ENCODE data around the gene ATP6V0B.
A peak's percentile ranks its signal among the peaks of the same experiment; 100 is the strongest.

The ATP6V0B gene

DNA sequence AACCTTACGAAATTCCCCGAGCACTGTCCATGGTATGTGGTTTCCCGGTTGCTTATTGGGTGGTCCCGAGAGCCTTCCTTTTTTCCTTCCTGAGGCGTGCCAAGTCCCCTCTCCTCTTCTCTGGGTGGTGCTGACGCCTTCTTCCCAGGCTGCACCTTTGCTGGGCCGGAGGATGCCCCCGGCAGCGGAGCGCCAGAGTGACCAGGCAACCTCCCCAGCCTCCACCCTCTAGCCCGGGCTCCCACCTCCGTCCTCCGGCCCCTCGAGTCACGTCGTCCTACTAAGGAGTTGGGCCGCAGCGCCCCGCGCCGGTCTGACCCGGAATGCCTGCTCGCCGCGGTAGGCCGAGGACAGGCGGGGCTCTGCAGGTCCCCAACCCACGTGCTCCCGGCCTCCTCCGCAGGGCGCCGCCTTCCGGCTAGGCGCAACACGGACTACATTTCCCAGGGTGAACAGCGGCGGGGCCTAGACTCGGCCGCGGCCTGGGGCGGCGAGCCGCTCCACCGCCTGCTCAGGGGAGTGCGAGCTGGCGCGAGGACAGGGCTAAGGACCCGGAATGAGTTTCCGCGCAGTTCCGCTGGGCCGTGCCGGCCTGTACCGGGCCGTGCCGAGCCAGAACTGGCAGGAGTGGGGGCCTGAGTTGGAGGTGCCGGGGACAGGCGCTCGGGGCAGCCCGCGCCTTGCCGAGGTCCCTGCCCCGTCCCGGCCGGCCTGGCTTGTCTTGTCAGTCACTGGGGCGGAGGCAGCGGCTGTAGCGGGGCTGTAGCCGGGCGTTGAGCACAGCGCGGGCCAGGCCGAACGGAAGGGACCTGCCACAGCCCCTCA is 28.3 kb upstream of the ATP6V0B start, which contains the start of gene IPO13:
IPO13 (plus strand) TSS at position 715 of the 825 bp plus-strand sequence. CDS start 651 bp downstream, outside the sequence.
- peak; percentile 89 for DNase-seq

DNA sequence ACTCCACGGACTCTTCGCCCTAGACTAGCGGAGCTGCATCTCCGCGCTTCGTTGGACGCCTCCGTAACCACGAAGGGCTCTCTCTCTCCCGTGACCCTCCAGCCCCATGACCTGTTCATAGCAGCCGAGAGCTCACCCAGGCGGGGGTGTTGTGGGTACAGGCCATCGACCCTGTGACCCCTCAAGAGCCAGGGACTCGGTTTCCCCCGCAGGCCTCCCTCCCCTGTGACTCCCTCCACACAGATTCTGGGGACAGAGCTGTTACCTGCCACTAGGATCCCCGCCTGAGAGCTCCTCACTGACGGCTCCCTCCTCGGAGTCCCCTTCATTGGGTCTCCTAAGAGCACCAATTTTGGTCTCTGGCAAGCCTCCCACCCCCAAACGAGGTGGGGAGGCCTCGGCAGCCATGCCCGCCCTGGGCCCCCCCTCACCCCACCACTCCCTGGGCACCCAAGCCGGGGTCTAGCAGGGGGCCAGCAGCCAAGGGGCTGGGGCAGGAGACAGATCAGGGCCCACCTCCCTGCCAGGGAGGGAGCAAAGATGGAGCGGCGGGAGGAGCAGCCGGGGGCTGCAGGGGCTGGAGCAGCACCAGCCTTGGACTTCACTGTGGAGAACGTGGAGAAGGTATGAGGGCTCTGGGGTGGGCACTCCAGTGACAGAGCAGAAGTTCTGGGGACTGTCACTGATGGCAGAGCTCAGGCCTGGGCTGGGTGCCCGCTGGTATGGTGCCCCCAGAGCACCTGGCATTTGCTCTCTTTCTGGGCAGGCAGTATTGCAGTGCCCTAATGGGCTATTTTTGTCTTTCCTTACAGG is 27.5 kb upstream of the ATP6V0B start:
- DNase-seq = no peak

DNA sequence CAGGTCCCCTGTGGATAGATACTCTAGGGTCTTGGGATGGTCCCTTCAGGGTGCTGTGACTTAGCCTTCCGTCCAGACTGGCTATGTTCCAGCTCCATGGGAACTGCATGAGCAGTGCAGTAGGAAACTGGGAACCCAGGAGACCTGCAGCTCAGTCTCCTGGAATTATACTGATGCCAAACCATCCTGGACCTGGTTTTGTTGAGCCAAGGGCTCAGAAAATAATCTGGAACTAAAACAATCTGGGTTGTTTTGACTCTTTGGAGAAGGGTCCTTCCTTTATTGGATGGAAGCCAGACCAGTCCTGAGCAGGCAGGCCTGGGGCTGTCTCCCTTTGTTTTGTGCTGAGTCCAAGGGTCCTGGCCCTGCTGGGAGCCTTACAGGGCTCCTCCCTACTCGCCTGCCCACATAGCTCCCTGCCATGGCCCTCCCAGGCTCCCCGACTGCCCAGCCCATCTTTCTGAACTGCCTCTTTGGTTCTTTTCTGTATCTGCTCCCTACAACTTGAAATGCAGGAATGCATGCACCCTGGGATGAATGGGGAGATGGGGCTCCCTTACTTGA is 26.8 kb upstream of the ATP6V0B start:
- DNase-seq = no peak

DNA sequence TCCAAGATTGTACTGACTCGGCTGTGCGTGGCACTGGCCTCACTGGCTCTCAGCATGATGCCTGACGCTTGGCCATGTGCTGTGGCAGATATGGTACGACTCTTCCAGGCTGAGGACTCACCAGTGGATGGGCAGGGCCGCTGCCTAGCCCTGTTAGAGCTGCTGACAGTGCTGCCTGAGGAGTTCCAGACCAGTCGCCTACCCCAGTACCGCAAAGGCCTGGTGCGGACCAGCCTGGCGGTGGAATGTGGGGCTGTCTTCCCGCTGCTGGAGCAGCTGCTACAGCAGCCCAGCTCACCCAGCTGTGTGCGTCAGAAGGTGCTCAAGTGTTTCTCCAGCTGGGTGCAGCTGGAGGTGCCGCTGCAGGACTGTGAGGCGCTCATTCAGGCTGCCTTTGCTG is 25.1 kb upstream of the ATP6V0B start:
- DNase-seq = no peak

DNA sequence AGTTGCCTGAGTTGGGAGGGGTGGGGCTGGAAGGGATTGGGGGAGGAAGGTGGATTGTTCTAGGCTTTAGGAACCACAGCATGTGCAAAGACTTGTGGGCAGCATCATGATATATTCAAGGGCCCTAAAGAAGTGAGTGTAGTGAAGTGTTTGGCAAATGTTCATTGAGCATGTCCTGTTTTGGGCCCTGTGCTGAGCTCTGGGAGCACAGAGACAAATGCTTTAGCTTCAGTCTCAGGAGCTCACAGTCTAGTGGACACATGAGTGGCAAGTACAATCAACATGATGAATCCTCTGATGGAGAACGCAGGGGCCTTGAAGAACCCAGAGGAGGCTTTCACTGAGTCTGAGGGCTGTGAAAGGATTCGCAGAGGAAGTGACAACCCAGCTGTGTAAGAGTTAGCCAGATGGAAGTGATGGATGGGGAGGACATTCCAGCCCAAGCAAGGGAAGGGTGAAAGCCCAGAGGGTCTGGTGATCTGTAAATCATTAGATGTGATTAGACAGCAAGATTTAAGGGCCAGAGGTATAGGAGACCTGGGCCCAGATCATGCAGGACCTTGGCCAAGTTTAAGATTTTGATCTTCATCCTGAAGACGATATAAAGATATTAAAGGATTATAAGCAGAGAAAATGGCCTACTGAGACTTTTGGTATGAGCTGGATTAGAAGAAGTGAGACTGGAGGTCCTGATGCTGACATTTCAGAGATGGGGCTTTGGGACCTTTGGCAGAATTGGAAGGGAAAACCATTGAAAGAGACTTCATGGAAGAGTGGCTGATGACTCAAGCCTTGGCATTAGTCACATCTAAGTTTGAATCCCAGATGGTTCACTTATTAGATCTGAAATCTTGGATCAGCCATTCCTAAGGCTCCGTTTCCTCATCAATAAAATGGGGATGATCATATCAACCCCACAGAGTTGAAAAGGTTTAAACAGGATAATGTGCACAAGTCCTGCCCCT is 23.5 kb upstream of the ATP6V0B start:
- no peak for DNase-seq

DNA sequence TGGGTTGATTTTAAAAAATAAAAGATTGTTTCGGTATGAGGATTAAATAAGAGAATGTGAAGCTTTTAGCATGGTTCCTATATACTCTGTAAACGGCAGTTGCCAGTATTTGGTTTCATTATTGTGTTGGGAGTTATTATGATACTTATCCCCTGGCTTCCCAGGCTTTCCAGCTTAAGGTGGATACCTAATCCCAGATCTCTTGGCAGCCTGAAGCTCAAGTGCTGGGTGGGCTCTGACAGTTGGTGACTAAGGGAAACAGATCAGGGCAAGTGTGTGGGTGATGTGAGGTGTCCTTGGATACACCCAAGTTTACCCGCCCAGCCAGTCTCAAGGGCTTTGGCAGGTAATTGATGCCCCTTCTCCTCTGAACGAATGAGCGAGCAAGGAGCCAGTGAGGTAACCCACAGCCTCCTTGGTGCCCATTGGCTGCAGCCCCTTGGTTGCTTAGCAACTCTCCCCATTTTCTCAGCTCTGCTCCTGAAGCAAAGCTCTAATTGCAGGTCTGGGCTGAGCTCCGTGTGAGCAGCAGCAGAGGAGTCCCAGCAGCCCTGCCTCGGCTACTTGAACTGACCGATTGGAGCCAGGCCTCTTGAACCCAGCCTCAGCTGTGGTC is 21.9 kb upstream of the ATP6V0B start:
- no peak for DNase-seq

DNA sequence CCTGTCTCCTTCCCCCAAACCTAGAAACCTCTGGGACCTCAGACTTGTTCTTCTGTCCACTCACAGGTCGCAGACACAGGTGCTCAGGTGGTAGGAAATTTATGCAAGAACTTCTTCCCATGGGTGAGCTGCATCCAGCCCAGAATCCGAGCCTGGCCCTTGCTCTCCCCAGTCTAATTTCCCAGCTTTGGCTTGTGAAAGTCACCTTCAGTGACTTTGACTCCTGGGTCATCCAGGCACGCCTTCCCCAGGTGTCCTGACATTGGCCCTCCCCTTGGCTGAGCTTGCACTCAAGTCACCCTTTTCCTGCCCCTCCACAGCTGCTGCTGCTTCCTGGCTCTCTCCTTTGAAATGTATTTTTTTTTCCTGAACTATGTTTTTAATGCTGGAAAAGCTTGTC is 21.4 kb upstream of the ATP6V0B start:
- DNase-seq = no peak

DNA sequence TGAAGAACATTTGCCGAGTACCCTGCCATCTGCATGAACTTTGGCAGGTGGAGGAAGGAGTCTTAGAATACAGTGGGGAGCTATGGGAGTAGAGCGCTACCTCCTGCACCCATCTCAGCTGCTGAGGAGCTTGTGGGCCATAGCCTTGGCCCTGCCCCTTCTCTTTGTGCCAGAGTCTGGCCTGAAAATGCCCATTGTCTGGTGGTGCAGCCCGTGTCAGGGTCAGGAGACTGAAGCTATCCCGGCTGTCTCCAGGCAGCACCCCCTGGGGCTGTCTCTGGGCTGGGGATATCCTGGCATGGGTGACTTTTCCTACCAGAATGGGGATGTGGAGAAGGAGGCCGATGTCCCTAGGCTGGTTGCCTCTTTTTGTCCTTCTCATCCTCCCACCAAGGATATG is 20.7 kb upstream of the ATP6V0B start:
- DNase-seq = no peak

DNA sequence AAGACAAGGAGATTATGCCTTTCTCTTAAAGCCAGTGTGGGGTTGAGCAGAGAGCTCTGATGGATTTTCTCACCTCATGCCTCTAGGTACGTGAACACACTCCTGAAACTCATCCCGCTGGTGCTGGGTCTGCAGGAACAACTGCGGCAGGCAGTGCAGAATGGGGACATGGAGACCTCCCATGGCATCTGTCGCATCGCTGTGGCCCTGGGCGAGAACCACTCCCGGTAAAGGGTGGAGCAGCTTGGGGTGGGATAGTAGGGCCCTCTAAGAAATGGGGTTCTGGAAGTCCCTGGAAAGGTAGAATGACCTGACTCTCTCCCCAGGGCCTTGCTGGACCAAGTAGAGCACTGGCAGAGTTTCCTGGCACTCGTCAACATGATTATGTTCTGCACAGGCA is 18.5 kb upstream of the ATP6V0B start:
- no peak for DNase-seq

DNA sequence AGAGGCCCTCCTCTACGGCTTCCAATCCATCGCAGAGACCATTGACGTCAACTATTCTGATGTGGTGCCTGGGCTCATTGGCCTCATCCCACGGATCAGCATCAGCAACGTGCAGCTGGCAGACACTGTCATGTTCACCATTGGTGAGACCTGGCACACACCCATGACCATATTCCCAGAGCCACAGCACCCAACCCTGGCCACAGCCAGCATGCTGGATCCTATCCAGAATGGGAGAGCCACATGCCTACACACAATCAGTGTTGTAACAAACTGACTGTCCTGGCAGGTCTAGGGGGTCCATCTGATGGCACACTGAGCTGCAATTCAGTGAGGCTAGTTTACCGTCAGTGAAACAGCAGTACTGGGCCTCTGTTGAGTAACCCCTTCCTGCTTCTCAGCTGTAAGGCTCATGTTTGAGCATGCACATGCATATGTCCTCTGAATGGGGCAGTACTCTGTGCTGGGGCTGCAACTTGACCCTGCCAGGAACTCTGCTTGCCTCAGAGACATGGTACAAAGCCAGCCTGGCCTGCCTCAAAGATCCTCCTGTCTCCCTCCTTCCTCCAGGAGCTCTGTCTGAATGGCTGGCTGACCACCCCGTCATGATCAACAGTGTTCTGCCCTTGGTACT is 17.2 kb upstream of the ATP6V0B start:
- DNase-seq = no peak

DNA sequence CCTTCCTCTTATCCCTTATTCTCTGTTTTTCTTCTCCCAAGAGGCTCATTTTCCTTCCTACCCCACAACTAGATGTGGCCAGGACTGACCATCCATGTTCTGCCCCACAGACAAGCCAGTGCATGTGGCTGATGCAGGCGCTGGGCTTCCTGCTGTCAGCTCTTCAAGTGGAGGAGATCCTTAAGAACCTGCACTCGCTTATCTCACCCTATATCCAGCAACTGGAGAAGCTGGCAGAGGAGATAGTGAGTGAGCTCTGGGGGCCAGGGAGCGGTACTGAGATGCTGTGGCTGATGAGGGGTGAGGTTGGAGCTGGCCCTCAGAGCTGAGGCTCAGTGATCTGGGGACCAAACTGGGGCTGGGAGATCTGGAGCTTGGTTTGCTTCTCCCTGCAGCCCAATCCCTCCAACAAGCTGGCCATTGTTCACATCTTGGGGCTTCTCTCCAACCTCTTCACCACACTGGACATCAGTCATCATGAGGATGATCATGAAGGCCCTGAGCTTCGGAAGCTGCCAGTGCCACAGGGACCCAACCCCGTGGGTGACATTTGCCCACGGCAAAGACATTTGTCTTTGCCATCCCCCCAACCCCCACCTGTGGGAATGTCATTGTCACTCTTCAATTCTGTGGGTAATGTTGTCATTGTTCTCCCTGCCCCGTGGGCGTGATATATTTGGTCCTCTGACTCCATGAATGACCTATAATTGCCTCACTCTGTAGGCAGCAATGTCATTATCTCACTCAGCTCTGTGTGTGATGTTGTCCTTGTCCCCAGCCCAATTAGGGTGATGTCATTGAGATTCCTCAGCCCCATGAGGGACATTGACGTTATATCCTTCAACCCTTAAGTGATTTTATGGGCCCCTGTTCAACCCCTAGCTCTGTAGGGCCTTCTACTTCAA is 16.2 kb upstream of the ATP6V0B start:
- DNase-seq = peak; percentile 31

DNA sequence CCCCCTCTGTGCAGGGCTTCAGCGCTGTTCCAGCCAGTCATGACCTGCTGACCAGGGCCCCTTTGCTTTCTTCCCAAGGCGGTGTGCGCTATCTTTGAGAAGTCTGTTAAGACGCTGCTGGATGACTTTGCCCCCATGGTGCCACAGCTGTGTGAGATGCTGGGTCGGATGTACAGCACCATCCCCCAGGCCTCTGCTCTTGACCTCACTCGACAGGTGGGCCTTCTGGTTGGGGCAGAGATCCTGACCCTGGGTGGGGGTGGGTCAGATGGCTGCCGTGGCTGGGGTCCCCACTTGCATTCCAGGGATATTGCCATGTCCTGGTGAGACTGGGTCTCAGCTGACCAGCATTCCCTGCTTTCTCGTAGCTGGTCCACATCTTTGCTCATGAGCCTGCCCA is 14.0 kb upstream of the ATP6V0B start:
- no peak for DNase-seq

DNA sequence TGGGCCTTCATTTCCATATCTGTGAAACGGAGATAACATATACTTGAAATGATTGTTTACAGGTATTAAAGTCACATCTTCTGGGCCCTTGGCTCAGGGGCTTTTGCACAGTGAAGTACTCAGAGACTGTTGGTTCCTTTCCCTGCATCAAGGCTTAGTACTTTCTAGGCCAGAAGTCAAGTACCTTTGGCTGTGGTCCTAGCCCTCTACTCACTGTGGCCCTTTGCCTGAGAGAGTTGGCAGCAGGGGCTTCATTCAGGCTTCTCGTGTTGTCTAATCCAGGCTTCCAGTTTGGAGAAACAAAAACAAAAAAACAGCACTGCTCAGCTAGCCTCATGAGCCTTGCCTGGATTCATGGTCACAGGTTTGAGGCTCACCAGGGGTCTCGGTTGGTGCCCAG is 13.1 kb upstream of the ATP6V0B start:
- DNase-seq = no peak

DNA sequence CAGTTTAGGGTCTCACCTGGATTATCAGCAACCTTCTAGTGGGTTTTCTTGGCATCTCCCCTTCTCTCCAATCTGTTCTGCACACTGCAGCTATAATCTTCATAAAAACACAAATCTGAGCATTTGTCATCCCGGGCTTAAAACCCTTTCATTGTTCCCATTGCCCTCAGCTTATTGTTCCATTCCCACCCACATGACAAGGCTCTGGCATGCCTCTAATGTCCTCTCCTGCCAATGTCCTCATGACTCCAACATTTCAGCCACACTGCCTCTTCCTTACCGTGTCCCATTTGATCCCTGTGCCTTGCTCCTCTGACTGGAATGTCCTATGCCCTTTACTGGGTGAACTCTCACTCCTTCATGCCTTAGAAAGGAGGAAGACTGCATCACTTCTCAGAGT is 12.4 kb upstream of the ATP6V0B start:
- no peak for DNase-seq

DNA sequence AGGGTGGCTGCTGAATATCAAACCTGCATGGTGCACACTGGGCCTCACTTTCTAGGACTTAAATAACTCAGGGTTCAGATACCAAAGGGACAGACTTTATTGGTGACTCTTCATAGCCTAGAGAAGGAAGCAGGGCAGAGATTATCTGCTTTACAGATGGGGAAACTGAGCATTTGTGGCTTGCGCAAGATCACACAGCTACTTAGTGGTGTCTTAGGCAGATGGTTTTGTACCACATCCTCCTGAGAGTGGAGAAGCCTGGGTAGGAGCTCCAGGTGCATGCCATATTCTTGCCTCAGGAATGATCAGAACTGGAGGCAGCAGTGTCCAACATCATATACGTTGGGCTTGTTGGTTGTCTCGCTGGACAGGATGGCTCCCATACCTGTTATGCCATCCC is 11.8 kb upstream of the ATP6V0B start:
- DNase-seq = no peak

DNA sequence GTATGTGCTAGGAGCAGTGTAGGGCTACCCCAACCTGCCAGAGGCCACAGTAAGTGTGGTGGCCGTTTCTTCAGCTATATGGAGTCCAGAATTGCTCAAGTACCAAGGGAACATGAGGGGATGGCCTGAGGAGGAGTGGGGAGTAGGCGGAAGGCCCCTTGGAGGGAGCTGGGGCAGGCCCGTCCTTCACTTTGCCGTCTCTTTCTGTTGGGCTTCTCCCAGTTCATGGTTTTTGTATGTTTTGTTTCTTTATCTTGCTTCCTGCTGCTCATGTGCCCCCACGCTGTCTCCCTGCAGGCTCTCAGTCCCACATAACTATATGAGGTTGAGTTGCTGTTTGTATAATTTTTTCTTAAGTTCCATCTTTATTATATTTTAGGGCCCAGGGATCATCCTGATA is 10.9 kb upstream of the ATP6V0B start:
- DNase-seq = no peak

DNA sequence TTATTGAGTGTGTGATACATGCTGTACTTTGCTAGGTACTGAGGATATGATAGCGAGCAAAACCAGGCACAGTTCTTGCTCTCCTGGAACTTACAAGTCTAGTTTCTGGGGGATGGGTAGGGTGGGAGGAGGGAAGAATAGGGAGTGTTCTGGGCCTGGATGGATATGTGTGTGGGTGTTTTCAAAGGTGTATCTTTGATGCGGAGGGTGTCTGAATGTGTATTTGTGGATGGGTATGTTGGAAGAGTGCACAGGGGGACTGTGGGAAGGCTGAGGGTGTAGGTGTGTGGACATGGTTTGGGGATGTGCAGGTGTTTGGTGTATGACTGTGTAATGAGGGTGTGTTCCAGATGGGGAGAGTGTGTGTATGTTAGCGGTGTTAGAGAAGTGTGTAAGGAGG is 9.4 kb upstream of the ATP6V0B start:
- DNase-seq = no peak

DNA sequence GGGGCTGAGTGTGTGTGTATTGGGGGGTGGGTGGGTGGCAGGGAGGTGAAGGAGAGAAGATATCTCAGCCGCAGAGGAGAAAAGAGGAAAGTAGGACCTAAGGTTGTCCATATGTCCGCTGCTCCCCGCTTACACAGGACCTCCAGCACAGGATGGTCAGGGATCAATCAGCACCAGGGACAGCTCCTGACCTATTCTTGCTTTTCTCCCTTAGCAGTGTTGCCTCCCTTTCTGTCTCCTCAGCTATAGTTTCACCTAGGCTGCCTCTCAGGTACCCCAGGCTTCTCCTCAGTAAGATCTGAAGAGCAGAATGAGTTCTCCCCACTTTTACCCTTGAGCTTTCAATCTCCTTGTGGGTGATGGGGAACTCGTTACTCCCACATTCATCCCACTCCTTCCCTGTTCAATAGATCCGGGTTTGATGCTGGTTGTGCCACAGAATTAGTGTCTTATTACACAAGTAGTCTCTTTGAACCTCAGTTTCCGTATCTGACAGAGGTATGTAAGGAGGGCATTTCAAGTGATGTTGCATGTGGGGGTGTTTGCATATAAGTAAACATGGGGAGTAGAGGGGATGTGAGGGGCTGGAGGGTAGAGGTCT is 6.3 kb upstream of the ATP6V0B start:
- DNase-seq = no peak

DNA sequence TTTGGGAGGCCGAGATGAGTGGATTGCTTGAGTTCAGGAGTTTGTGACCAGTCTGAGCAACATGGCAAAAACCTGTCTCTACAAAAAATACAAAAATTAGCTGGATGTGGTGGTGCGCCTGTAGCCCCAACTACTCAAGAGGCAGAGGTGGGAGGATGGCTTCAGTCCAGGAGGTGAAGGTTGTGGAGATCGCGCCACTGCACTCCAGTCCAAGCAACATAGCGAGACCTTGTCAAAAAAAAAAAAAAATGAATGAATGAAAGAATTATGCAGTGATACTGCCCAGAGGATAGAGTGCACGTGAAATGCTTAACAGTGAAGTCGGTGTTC is 5.4 kb upstream of the ATP6V0B start:
- DNase-seq = no peak

DNA sequence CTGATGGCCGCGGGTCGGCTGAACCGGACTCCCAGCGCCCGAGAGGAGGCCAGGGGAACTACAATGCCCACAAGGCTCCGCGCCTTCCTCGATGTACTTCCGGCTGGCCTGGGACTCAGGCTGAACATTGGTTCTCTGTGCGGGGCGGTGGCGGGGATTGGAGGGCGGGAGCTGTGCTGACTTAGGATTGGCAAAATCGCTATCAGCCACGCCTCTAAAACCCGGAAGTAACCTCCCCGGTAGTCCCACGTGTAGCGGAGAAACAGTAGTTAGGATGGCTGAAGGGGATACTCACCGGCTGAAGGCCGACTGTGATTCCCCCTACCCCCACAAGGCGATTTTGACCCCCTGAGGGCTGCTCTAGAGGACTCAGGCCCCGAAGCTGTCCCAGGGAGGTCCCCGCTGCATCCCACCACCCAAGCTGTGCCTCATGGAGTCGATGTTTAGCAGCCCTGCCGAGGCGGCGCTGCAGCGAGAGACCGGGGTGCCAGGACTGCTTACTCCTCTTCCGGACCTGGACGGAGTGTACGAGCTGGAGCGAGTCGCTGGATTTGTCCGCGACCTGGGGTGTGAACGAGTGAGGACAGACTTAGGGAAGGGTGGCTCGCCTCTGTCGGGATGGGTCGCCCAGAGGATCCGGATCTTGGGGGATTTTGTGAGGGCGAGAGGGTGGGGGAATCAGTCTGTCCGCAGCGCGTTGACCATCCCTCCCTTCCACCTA is 4.9 kb upstream of the ATP6V0B start, which contains the start of gene DPH2:
DPH2 (plus strand) TSS at position 265 of the 721 bp plus-strand sequence; CDS start at position 431, 166 bp downstream.
- peak; percentile 94 for DNase-seq

Measured in NCI-H146 (cell line).